Glomerular endothelial cell (primary cell): ENCODE data around the gene PPARA. TPM values are rescaled to one million over a fixed set of nuclear protein-coding genes. Genes with fewer than 3 reads are reported as not detected.

ENCODE experiments used
- DNase-seq: peaks from one replicate; pipeline ENCODE4 v3.0.0-alpha.2; 2011; ENCODE audit warnings: low read depth, low spot score; ENCODE audit errors: extremely low read depth
- total RNA-seq: library from RNA; depleted of rRNA; stranded (reverse); fragments of >200 nt; gene quantifications from 2 replicates; pipeline ENCODE4 v1.2.3, GENCODE V29; 2015

PPARA gene
- total RNA-seq, 1 donor from 2014 or later = 7.0 TPM

- DNase-seq = no peak
These were observed 139.0 kb downstream of the PPARA start for GRCh38 chr22:46289244-46289891.

GRCh38 chr22:46290121-46290842 lies 140.0 kb downstream of the PPARA start:
- no peak for DNase-seq

- DNase-seq = no peak
These were observed 140.8 kb downstream of the PPARA start for GRCh38 chr22:46290843-46291785.

- DNase-seq = no peak
These were observed 141.8 kb downstream of the PPARA start for GRCh38 chr22:46292173-46292572.

- DNase-seq = no peak
These were observed 142.4 kb downstream of the PPARA start for GRCh38 chr22:46292732-46293131.

Other genes with a start within 250 kb of the PPARA start
- 1.5 and 10.9 TPM in 2 replicates for gene WNT7B, start 173.4 kb upstream of the PPARA start, total RNA-seq
- 9.0 and 11.2 TPM in 2 replicates for gene CDPF1, start 99.8 kb downstream of the PPARA start, total RNA-seq
- not detected in 2 replicates for gene PKDREJ, start 112.8 kb downstream of the PPARA start, total RNA-seq
- 31.3 and 51.4 TPM in 2 replicates for gene TTC38, start 117.5 kb downstream of the PPARA start, total RNA-seq
- gene GTSE1, start 146.3 kb downstream of the PPARA start, total RNA-seq = 1.5 and 7.5 TPM in 2 replicates
- gene TRMU, start 185.2 kb downstream of the PPARA start, total RNA-seq = 28.1 and 34.3 TPM in 2 replicates